ENCODE data around the gene ABLIM2.

DNA sequence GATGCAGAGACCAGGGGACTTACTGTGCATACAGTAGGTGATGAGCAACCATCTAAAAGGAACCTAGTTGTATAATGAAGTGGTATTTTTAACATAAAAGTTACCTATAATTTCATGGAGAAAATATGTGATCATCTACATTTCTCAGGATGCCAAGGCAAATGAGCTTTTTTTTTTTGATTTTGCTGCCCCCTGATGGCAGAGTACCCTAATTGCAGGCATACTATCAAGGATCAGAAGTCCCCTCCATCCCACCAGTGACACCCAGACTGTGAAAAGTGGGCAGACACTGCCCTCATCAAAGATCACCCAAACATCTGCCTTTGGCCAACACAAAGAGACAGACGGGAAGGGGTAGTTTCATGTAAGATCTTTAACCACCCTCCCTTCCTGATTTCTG is 9.6 kb upstream of the ABLIM2 start:
- TF ChIP-seq POLR2AphosphoS5 (IDR thresholded peaks at IDR 0.05; ENCODE audit: low read depth): no peak
- TF ChIP-seq, protein P1, sequence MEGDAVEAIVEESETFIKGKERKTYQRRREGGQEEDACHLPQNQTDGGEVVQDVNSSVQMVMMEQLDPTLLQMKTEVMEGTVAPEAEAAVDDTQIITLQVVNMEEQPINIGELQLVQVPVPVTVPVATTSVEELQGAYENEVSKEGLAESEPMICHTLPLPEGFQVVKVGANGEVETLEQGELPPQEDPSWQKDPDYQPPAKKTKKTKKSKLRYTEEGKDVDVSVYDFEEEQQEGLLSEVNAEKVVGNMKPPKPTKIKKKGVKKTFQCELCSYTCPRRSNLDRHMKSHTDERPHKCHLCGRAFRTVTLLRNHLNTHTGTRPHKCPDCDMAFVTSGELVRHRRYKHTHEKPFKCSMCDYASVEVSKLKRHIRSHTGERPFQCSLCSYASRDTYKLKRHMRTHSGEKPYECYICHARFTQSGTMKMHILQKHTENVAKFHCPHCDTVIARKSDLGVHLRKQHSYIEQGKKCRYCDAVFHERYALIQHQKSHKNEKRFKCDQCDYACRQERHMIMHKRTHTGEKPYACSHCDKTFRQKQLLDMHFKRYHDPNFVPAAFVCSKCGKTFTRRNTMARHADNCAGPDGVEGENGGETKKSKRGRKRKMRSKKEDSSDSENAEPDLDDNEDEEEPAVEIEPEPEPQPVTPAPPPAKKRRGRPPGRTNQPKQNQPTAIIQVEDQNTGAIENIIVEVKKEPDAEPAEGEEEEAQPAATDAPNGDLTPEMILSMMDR (conservative IDR thresholded peaks at IDR 0.05; ENCODE audit: low read depth in 2 of 2): peak; percentile 50 to 78
- TF ChIP-seq, protein P2, sequence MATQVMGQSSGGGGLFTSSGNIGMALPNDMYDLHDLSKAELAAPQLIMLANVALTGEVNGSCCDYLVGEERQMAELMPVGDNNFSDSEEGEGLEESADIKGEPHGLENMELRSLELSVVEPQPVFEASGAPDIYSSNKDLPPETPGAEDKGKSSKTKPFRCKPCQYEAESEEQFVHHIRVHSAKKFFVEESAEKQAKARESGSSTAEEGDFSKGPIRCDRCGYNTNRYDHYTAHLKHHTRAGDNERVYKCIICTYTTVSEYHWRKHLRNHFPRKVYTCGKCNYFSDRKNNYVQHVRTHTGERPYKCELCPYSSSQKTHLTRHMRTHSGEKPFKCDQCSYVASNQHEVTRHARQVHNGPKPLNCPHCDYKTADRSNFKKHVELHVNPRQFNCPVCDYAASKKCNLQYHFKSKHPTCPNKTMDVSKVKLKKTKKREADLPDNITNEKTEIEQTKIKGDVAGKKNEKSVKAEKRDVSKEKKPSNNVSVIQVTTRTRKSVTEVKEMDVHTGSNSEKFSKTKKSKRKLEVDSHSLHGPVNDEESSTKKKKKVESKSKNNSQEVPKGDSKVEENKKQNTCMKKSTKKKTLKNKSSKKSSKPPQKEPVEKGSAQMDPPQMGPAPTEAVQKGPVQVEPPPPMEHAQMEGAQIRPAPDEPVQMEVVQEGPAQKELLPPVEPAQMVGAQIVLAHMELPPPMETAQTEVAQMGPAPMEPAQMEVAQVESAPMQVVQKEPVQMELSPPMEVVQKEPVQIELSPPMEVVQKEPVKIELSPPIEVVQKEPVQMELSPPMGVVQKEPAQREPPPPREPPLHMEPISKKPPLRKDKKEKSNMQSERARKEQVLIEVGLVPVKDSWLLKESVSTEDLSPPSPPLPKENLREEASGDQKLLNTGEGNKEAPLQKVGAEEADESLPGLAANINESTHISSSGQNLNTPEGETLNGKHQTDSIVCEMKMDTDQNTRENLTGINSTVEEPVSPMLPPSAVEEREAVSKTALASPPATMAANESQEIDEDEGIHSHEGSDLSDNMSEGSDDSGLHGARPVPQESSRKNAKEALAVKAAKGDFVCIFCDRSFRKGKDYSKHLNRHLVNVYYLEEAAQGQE (IDR thresholded peaks at IDR 0.05; ENCODE audit: unreplicated experiment): no peak
- no peak for TF ChIP-seq EZH2 (IDR thresholded peaks at IDR 0.05; ENCODE audit: low read depth, unreplicated experiment)
